Nephron progenitor cell (in vitro differentiated cells): ENCODE results near the gene GH2.
"Not testable (repeated sequence)": the region's sequence is repeated elsewhere in the genome, so short reads cannot be mapped to it uniquely, and the experiment has no call there.

Source experiments
- DNase-seq: peaks from one replicate; pipeline ENCODE4 v3.0.0; 2021
- H3K27ac Mint-ChIP-seq: 2 replicates; pipeline ENCODE4 v1.8.0; 2021; ENCODE audit warnings: mild to moderate bottlenecking, moderate library complexity, mixed read lengths
- H3K27me3 Mint-ChIP-seq: 2 replicates; pipeline ENCODE4 v1.8.0; 2021; ENCODE audit warnings: mild to moderate bottlenecking, low read depth, mixed read lengths; ENCODE audit not compliant: poor library complexity
- H3K36me3 Mint-ChIP-seq: 2 replicates; pipeline ENCODE4 v1.8.0; 2021; ENCODE audit warnings: low read depth, mixed read lengths
- H3K4me1 Mint-ChIP-seq: 2 replicates; pipeline ENCODE4 v1.8.0; 2021; ENCODE audit warnings: mixed read lengths
- H3K4me3 Mint-ChIP-seq: 2 replicates; pipeline ENCODE4 v1.8.0; 2021; ENCODE audit warnings: mild to moderate bottlenecking, moderate library complexity, mixed read lengths
- H3K9me3 Mint-ChIP-seq: 2 replicates; pipeline ENCODE4 v1.8.0; 2021; ENCODE audit warnings: mild to moderate bottlenecking, moderate library complexity, mixed read lengths
- CTCF ChIP-seq: fragments of 200-600 bp; sonication (generic); IDR thresholded peaks from 2 replicates; pipeline ENCODE4 v1.5.0; 2021; ENCODE audit warnings: antibody characterized with exemption

GH2 gene

GRCh38 chr17:63894821-63895220 lies 13.1 kb upstream of the GH2 start:
- H3K27ac Mint-ChIP-seq, H3K9me3 Mint-ChIP-seq, DNase-seq, H3K36me3 Mint-ChIP-seq, H3K4me3 Mint-ChIP-seq: not testable (repeated sequence)
- H3K4me1 Mint-ChIP-seq, result peaks cover 10% of the 10 kb centered on the region
- peaks cover 29% of the 10 kb centered on the region for H3K27me3 Mint-ChIP-seq

GRCh38 chr17:63894021-63894420 lies 12.3 kb upstream of the GH2 start:
- not testable (repeated sequence) for H3K27ac Mint-ChIP-seq, H3K9me3 Mint-ChIP-seq, H3K4me3 Mint-ChIP-seq, DNase-seq, H3K36me3 Mint-ChIP-seq
- peaks cover 24% of the 10 kb centered on the region for H3K27me3 Mint-ChIP-seq
- H3K4me1 Mint-ChIP-seq, result peaks cover 13% of the 10 kb centered on the region

GRCh38 chr17:63892316-63893037 lies 10.7 kb upstream of the GH2 start:
- H3K27me3 Mint-ChIP-seq, result peaks cover 15% of the 10 kb centered on the region
- H3K4me3 Mint-ChIP-seq, H3K9me3 Mint-ChIP-seq, H3K27ac Mint-ChIP-seq, H3K36me3 Mint-ChIP-seq: not testable (repeated sequence)
- H3K4me1 Mint-ChIP-seq, result peaks cover 14% of the 10 kb centered on the region
- DNase-seq, result peak; percentile 31
- peak; percentile 43 for TF ChIP-seq CTCF

- not testable (repeated sequence) for H3K4me1 Mint-ChIP-seq
- DNase-seq, result peak; percentile 41
These were observed 7.5 kb upstream of the GH2 start for GRCh38 chr17:63889026-63889848.

GRCh38 chr17:63885119-63885518 lies 3.4 kb upstream of the GH2 start:
- not testable (repeated sequence) for H3K4me3 Mint-ChIP-seq, H3K27ac Mint-ChIP-seq, H3K4me1 Mint-ChIP-seq, H3K9me3 Mint-ChIP-seq, DNase-seq, H3K36me3 Mint-ChIP-seq
- H3K27me3 Mint-ChIP-seq, result peaks cover 26% of the 10 kb centered on the region

More at GRCh38 chr17:63889026-63889848, 7.5 kb upstream of the GH2 start:
- H3K4me3 Mint-ChIP-seq, H3K36me3 Mint-ChIP-seq, H3K9me3 Mint-ChIP-seq, H3K27ac Mint-ChIP-seq: not testable (repeated sequence)
- TF ChIP-seq CTCF, result peak; percentile 42
- H3K27me3 Mint-ChIP-seq, result peaks cover 13% of the 10 kb centered on the region

- not testable (repeated sequence) for DNase-seq, H3K27ac Mint-ChIP-seq, H3K4me1 Mint-ChIP-seq, H3K4me3 Mint-ChIP-seq, H3K36me3 Mint-ChIP-seq, H3K9me3 Mint-ChIP-seq
- peaks cover 37% of the 10 kb centered on the region for H3K27me3 Mint-ChIP-seq
These were observed 932 bp upstream of the GH2 start for GRCh38 chr17:63882626-63883126.

GRCh38 chr17:63881337-63881736 lies 407 bp downstream of the GH2 start:
- not testable (repeated sequence) for H3K4me3 Mint-ChIP-seq, H3K27ac Mint-ChIP-seq, H3K36me3 Mint-ChIP-seq, DNase-seq, H3K9me3 Mint-ChIP-seq, H3K4me1 Mint-ChIP-seq
- peaks cover 45% of the 10 kb centered on the region for H3K27me3 Mint-ChIP-seq

GRCh38 chr17:63880706-63881105 lies 1.0 kb downstream of the GH2 start:
- H3K4me3 Mint-ChIP-seq, result no peak overlapping the region

GRCh38 chr17:63878413-63878812 lies 3.3 kb downstream of the GH2 start:
- not testable (repeated sequence) for H3K27ac Mint-ChIP-seq, DNase-seq, H3K4me1 Mint-ChIP-seq, H3K4me3 Mint-ChIP-seq, H3K36me3 Mint-ChIP-seq, H3K9me3 Mint-ChIP-seq
- peaks cover 52% of the 10 kb centered on the region for H3K27me3 Mint-ChIP-seq

More at GRCh38 chr17:63880706-63881105, 1.0 kb downstream of the GH2 start:
- H3K4me1 Mint-ChIP-seq, result peaks cover 5% of the 10 kb centered on the region
- H3K27ac Mint-ChIP-seq, result no peak overlapping the region
- no peak for TF ChIP-seq CTCF
- H3K36me3 Mint-ChIP-seq, result no peaks in the 10 kb centered on the region
- no peaks in the 10 kb centered on the region for H3K9me3 Mint-ChIP-seq
- peaks cover 52% of the 10 kb centered on the region for H3K27me3 Mint-ChIP-seq
- no peak for DNase-seq

- not testable (repeated sequence) for H3K4me1 Mint-ChIP-seq, H3K4me3 Mint-ChIP-seq, H3K9me3 Mint-ChIP-seq, H3K27ac Mint-ChIP-seq, H3K36me3 Mint-ChIP-seq, DNase-seq
- H3K27me3 Mint-ChIP-seq, result peaks cover 36% of the 10 kb centered on the region
These were observed 7.1 kb downstream of the GH2 start for GRCh38 chr17:63874693-63875092.

GRCh38 chr17:63874061-63874626 lies 7.6 kb downstream of the GH2 start:
- H3K4me1 Mint-ChIP-seq, H3K4me3 Mint-ChIP-seq: not testable (repeated sequence)

More at GRCh38 chr17:63874061-63874626, 7.6 kb downstream of the GH2 start:
- H3K9me3 Mint-ChIP-seq, H3K36me3 Mint-ChIP-seq, H3K27ac Mint-ChIP-seq, DNase-seq: not testable (repeated sequence)
- H3K27me3 Mint-ChIP-seq, result peaks cover 33% of the 10 kb centered on the region
